ENCODE data around the gene SOHLH1. TPM values are rescaled to one million over a fixed set of nuclear protein-coding genes. Genes with fewer than 3 reads are reported as not detected.

SOHLH1 gene
- not detected for total RNA-seq
- long read RNA-seq = 0 reads

GRCh38 chr9:135699440-135699839, at the start of gene SOHLH1:
SOHLH1 (minus strand) TSS chr9:135699481; CDS start chr9:135699467, 14 bp downstream.
- ATAC-seq (no peak), DNase-seq (no peak)
- Histone ChIP-seq H3K4me3 (no peak within 1 kb of the TSS), H3K9me3 (no peaks in the 10 kb centered on the region), H3K27me3 (ENCODE audit: low read depth) (peaks cover 37% of the 10 kb centered on the region), H3K27ac (no peak within 1 kb of the TSS), H3K4me1 (peaks cover 12% of the 10 kb centered on the region), H3K36me3 (no peaks in the 10 kb centered on the region)
- intact Hi-C loops (cut with DNase I) = no loop called here
- no peak for TF ChIP-seq CTCF (IDR thresholded peaks at IDR 0.05)

GRCh38 chr9:135748676-135749075, 49.4 kb upstream of the SOHLH1 start:
- peaks cover 17% of the 10 kb centered on the region for H3K27me3 ChIP-seq (ENCODE audit: low read depth)
- no peaks in the 10 kb centered on the region for H3K4me1 ChIP-seq
- intact Hi-C loops (cut with DNase I) = no loop called here
- DNase-seq = no peak
- H3K4me3 ChIP-seq = no peak overlapping the region
- H3K36me3 ChIP-seq = no peaks in the 10 kb centered on the region
- ATAC-seq = no peak
- no peak for TF ChIP-seq CTCF (IDR thresholded peaks at IDR 0.05)
- H3K27ac ChIP-seq = no peak overlapping the region
- H3K9me3 ChIP-seq = no peaks in the 10 kb centered on the region

GRCh38 chr9:135747311-135747710, 48.0 kb upstream of the SOHLH1 start:
- intact Hi-C loops (cut with DNase I) = no loop called here
- ATAC-seq (no peak), DNase-seq (no peak)
- H3K4me1 ChIP-seq = no peaks in the 10 kb centered on the region
- peaks cover 17% of the 10 kb centered on the region for H3K27me3 ChIP-seq (ENCODE audit: low read depth)
- no peak for TF ChIP-seq CTCF (IDR thresholded peaks at IDR 0.05)
- H3K36me3 ChIP-seq = no peaks in the 10 kb centered on the region
- no peaks in the 10 kb centered on the region for H3K9me3 ChIP-seq
- no peak overlapping the region for H3K27ac ChIP-seq
- H3K4me3 ChIP-seq = no peak overlapping the region

GRCh38 chr9:135746565-135746964, 47.3 kb upstream of the SOHLH1 start:
- H3K4me3 ChIP-seq = no peak overlapping the region
- peaks cover 20% of the 10 kb centered on the region for H3K27me3 ChIP-seq (ENCODE audit: low read depth)
- DNase-seq = no peak
- no peak for ATAC-seq
- H3K36me3 ChIP-seq = no peaks in the 10 kb centered on the region
- H3K27ac ChIP-seq = no peak overlapping the region
- H3K4me1 ChIP-seq = no peaks in the 10 kb centered on the region
- H3K9me3 ChIP-seq = no peaks in the 10 kb centered on the region
- no peak for TF ChIP-seq CTCF (IDR thresholded peaks at IDR 0.05)
- intact Hi-C loops (cut with DNase I) = no loop called here

- no peaks in the 10 kb centered on the region for H3K9me3 ChIP-seq
- H3K4me1 ChIP-seq = no peaks in the 10 kb centered on the region
- TF ChIP-seq CTCF (IDR thresholded peaks at IDR 0.05) = no peak
- intact Hi-C loops (cut with DNase I) = no loop called here
- H3K27ac ChIP-seq = no peak overlapping the region
- no peaks in the 10 kb centered on the region for H3K36me3 ChIP-seq
- no peak overlapping the region for H3K4me3 ChIP-seq
- DNase-seq = no peak
- no peak for ATAC-seq
- peaks cover 18% of the 10 kb centered on the region for H3K27me3 ChIP-seq (ENCODE audit: low read depth)
Observed at GRCh38 chr9:135745686-135746324, 46.5 kb upstream of the SOHLH1 start.

All from lower lobe of right lung (tissue), 2 donors.